ENCODE data around the gene LELP1.
"Not testable (repeated sequence)": the region's sequence is repeated elsewhere in the genome, so short reads cannot be mapped to it uniquely, and the experiment has no call there.

LELP1 gene

GRCh38 chr1:153227810-153228209 is 24.6 kb downstream of the LELP1 start:
- DNase-seq (ENCODE audit: low read depth), result no peak
- TF ChIP-seq CTCF (IDR thresholded peaks at IDR 0.05; ENCODE audit: insufficient read depth, low read depth, low read length, missing control alignments), result no peak
- H3K4me3 ChIP-seq (ENCODE audit: low read depth, low read length), result no peak overlapping the region

- DNase-seq (ENCODE audit: low read depth), result no peak
- H3K4me3 ChIP-seq (ENCODE audit: low read depth, low read length), result no peak overlapping the region
- no peak for TF ChIP-seq CTCF (IDR thresholded peaks at IDR 0.05; ENCODE audit: insufficient read depth, low read depth, low read length, missing control alignments)
Observed at GRCh38 chr1:153228491-153228890, 25.3 kb downstream of the LELP1 start.

- TF ChIP-seq CTCF (IDR thresholded peaks at IDR 0.05; ENCODE audit: insufficient read depth, low read depth, low read length, missing control alignments), result peak; percentile 51
- H3K4me3 ChIP-seq (ENCODE audit: low read depth, low read length), result not testable (repeated sequence)
- peak; percentile 21 for DNase-seq (ENCODE audit: low read depth)
Observed at GRCh38 chr1:153229076-153229829, 26.0 kb downstream of the LELP1 start.

GRCh38 chr1:153231363-153231762 is 28.1 kb downstream of the LELP1 start:
- DNase-seq (ENCODE audit: low read depth), result no peak
- TF ChIP-seq CTCF (IDR thresholded peaks at IDR 0.05; ENCODE audit: insufficient read depth, low read depth, low read length, missing control alignments), result no peak
- H3K4me3 ChIP-seq (ENCODE audit: low read depth, low read length), result no peak overlapping the region

GRCh38 chr1:153231785-153232184 is 28.6 kb downstream of the LELP1 start:
- H3K4me3 ChIP-seq (ENCODE audit: low read depth, low read length), result no peak overlapping the region
- no peak for DNase-seq (ENCODE audit: low read depth)
- no peak for TF ChIP-seq CTCF (IDR thresholded peaks at IDR 0.05; ENCODE audit: insufficient read depth, low read depth, low read length, missing control alignments)

- H3K4me3 ChIP-seq (ENCODE audit: low read depth, low read length), result no peak overlapping the region
- no peak for TF ChIP-seq CTCF (IDR thresholded peaks at IDR 0.05; ENCODE audit: insufficient read depth, low read depth, low read length, missing control alignments)
- no peak for DNase-seq (ENCODE audit: low read depth)
Observed at GRCh38 chr1:153232553-153232952, 29.3 kb downstream of the LELP1 start.

GRCh38 chr1:153233448-153233847 is 30.2 kb downstream of the LELP1 start:
- H3K4me3 ChIP-seq (ENCODE audit: low read depth, low read length), result no peak overlapping the region
- no peak for TF ChIP-seq CTCF (IDR thresholded peaks at IDR 0.05; ENCODE audit: insufficient read depth, low read depth, low read length, missing control alignments)
- DNase-seq (ENCODE audit: low read depth), result no peak

Data from GM12865 (cell line).